ENCODE results near the gene KCTD8.

The KCTD8 gene

DNA sequence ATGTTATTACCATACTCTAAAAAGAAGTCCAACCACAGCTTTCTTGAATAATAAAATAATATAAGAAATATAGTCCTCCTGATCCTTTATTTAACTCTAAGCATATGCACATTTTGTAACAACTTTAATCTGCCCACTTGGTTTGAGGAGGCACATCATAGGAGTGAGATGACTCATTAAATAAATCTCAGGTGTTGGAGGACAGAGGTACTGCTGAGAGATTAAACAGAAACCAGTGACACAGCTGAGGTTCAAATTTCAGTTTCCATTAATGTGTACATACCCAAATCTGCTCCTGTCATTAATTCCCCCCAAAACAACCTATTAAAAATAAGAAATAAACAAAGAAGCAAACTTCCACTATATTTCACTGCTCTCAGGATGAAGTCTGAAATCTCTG is 211.0 kb downstream of the KCTD8 start:
- TF ChIP-seq, protein P1, sequence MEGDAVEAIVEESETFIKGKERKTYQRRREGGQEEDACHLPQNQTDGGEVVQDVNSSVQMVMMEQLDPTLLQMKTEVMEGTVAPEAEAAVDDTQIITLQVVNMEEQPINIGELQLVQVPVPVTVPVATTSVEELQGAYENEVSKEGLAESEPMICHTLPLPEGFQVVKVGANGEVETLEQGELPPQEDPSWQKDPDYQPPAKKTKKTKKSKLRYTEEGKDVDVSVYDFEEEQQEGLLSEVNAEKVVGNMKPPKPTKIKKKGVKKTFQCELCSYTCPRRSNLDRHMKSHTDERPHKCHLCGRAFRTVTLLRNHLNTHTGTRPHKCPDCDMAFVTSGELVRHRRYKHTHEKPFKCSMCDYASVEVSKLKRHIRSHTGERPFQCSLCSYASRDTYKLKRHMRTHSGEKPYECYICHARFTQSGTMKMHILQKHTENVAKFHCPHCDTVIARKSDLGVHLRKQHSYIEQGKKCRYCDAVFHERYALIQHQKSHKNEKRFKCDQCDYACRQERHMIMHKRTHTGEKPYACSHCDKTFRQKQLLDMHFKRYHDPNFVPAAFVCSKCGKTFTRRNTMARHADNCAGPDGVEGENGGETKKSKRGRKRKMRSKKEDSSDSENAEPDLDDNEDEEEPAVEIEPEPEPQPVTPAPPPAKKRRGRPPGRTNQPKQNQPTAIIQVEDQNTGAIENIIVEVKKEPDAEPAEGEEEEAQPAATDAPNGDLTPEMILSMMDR (conservative IDR thresholded peaks at IDR 0.05) = no peak

DNA sequence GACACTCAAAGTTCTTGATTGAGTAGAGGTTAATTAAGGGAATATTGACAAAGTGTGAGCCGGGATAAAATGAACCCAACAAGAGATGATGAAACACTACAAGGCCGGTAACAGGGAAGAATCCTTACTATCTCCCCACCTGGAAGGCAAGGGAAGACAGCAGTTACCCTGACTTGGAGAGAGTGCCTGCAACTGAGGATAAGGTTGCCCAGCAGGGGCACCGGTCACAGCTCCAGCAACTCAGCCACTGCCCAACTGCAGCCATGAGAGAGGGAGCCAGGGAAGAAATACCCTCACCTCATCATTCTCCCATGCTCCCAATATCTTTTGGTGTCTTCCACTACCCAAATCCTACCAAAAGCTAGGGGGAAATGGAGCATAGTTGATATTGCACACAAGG is 212.7 kb downstream of the KCTD8 start:
- H3K27ac ChIP-seq = no peak overlapping the region
- TF ChIP-seq, protein P1 (conservative IDR thresholded peaks at IDR 0.05) = no peak

More for the DNA sequence above, 211.0 kb downstream of the KCTD8 start:
- no peak overlapping the region for H3K27ac ChIP-seq

DNA sequence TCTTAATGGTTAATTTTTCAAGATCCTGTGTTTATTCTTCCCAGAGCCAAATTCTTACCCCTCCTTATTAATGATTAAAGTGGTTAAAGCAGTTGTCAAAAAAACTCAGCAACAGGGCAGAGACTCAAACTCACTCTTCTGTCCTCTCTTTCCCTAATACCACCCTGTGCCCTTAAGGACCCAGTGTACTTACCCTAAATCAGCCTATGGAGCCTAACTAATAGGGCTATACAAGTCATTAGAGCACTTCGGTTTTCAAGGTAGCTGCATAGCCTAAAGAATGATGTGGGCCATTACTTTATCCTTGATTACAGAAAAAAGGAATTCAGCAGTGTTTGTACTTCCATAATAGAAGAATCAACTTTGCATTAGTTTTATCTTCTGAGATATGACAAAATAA is 216.3 kb downstream of the KCTD8 start:
- H3K27ac ChIP-seq = no peak overlapping the region
- TF ChIP-seq, protein P1 (conservative IDR thresholded peaks at IDR 0.05) = no peak

DNA sequence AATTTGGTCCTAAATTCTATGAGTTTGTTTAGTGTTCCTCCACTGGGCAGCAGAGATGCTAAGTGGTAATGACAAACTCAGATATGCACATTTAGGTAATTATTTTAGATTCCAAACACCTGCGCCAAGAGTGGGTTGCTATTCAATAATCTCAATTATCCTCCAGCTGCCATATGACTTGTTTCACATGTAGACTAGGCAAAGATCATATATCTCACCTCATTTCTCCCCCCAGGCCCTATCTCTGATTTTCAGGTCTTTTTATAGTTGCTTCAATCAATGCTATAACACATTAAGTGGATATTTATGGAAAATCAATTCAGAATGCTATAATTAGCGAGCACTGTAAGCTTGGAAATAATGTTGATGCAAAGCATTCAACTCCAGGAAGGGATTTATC is 217.6 kb downstream of the KCTD8 start:
- TF ChIP-seq, protein P1 (conservative IDR thresholded peaks at IDR 0.05) = no peak
- no peak overlapping the region for H3K27ac ChIP-seq

DNA sequence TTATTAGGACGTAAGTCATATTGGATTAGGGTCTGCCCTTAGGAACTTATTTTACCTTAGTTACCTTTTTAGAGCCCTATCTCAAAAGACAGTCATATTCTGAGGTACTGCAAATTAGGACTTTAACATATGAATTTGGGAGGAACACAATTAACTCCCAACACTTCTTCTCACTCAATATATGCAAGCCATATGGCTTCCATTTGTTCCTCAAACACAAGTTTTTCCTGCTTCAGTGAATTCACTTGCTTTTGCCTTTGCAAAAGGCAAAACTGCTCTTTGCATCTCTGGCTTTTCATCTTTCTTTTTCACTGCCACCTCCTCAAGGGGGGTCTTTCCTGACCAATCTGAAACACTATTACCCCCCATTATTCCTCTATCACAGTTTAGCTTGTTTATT is 220.3 kb downstream of the KCTD8 start:
- TF ChIP-seq, protein P1 (conservative IDR thresholded peaks at IDR 0.05) = no peak
- no peak overlapping the region for H3K27ac ChIP-seq

DNA sequence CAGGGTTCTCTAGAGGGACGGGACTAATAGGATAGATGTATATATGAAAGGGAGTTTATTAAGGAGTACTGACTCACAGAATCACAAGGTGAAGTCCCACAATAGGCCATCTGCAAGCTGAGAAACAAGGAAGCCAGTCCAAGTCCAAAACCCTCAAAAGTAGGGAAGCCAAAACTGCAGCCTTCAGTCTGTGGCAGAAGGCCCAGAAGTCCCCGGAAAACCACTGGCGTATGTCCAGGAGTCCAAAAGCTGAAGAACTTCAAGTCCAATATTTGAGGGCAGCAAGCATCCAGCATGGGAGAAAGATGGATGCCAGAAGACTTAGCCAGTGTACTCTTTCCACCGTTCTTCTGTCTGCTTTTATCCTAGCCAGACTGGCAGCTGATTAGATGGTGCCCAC is 227.2 kb downstream of the KCTD8 start:
- TF ChIP-seq, protein P1 (conservative IDR thresholded peaks at IDR 0.05) = no peak
- no peak overlapping the region for H3K27ac ChIP-seq

DNA sequence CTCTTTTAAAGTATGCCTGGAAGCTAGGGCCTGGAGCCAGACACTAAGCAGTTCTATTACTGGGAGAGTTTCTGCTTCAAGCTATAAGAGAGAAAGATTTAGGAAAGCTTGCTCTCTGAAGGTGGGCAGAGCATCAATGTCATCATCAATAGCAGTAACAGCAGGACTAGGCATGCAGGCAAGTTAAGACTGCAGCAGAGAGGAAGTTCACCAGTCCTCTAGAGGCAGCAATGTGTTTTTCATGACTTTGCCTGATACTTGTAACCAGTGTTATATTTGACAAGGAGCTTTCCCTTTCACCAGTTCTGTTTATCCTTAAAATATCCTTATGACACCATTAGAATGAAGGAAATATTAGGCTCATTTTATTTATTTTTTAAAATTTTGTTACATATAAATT is 237.9 kb downstream of the KCTD8 start:
- no peak overlapping the region for H3K27ac ChIP-seq
- TF ChIP-seq, protein P1 (conservative IDR thresholded peaks at IDR 0.05) = no peak

DNA sequence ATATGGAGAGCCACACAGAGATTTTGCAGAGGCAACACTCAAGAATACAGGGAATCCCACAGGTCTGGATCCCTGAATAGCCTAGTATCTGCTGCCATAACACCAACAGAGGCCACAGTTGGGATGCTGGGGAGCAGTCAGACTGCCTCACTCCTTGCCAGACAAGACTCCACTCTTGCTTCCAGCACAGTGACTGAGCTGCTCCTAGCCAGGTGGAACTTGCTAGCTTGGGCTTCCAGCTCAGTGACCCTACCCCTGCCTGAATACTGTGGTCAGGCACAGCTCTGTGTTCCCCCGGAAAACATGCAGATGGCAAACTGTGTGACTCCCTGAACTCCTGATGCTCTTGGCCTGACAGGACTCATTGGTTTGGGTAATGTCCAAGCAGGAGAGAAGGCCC is 251.8 kb downstream of the KCTD8 start:
- TF ChIP-seq, protein P1 (conservative IDR thresholded peaks at IDR 0.05) = no peak
- no peak overlapping the region for H3K27ac ChIP-seq
